Measurements from ENCODE around the gene SLF2. TPM values are rescaled to one million over a fixed set of nuclear protein-coding genes. Genes with fewer than 3 reads are reported as not detected.

Gene SLF2
- total RNA-seq, 1 experiment from 2014 or later: 50.1 TPM

DNA sequence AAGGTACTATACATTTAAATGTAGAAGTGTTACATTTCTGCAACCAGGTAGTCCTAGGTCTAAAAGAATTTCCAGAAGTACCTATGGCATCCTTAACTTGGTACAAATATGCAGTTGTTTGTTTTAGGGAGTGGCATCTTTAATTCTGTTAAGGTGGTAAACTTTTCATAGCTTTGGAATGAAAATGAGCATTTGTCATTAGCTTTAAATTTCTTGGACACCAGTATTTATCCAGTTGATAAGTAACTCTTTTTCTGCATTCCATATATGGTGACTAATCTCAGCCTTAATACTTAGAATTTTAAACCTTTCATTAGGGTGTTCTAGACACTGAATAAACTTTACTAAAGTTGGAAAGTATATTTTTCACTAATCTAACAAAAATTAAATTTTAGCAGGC lies 10.8 kb downstream of the SLF2 start:
- H3K9me3 ChIP-seq (replicated peaks): no peaks in the 10 kb centered on the region
- H3K36me3 ChIP-seq: peaks cover 98% of the 10 kb centered on the region
- DNase-seq (ENCODE audit: low read depth in 1 of 2, low spot score in 2 of 2): no peak
- no peak overlapping the region for H3K4me3 ChIP-seq
- H3K27me3 ChIP-seq (replicated peaks): no peaks in the 10 kb centered on the region
- H3K27ac ChIP-seq: no peak overlapping the region
- peaks cover 23% of the 10 kb centered on the region for H3K4me1 ChIP-seq (replicated peaks)

DNA sequence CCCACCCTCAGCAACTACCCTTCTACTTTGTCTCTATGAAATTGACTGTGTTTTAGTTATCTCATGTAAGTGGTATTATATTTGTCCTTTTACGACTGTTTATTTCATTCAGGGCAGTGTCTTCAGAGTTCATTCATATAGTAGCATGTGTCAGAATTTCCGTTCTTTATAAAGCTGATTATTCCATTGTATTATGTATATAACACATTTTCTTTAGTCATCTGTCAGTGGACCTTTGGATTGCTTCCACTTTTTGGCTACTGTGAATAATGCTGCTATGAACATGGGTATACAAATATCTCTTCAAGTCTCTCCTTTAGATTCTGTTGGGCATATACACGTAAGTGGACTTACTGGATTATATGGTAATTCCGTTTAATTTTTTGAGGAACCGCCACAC lies 14.5 kb downstream of the SLF2 start:
- DNase-seq (ENCODE audit: low read depth in 1 of 2, low spot score in 2 of 2): no peak
- H3K9me3 ChIP-seq (replicated peaks): no peaks in the 10 kb centered on the region
- H3K27me3 ChIP-seq (replicated peaks): no peaks in the 10 kb centered on the region
- peaks cover 31% of the 10 kb centered on the region for H3K4me1 ChIP-seq (replicated peaks)
- H3K27ac ChIP-seq: 0 out of 2 replicates have a peak overlapping the region, but pooled peaks have one; percentile 8
- peaks cover 99% of the 10 kb centered on the region for H3K36me3 ChIP-seq
- no peak overlapping the region for H3K4me3 ChIP-seq

DNA sequence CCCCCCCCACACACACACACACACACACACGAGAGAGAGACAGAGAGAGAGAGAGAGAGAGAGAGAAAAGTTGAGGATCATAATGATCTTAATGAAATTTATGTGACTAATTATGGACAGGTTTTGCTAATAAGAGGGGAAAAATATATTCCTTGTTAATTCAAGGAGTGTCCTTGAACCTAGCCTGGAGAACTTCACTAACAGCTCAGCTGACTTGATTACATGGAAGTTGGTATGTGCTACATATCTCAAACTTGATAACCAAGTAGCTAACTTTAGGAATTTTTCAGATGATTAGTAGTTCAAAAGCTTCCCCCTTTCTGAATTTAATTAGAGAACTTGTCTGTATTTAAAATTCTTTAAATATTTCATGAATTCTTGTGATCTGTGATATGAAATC lies 15.3 kb downstream of the SLF2 start:
- H3K9me3 ChIP-seq (replicated peaks): no peaks in the 10 kb centered on the region
- H3K27ac ChIP-seq: no peak overlapping the region
- no peak overlapping the region for H3K4me3 ChIP-seq
- H3K27me3 ChIP-seq (replicated peaks): no peaks in the 10 kb centered on the region
- no peak for DNase-seq (ENCODE audit: low read depth in 1 of 2, low spot score in 2 of 2)
- peaks cover 99% of the 10 kb centered on the region for H3K36me3 ChIP-seq
- peaks cover 30% of the 10 kb centered on the region for H3K4me1 ChIP-seq (replicated peaks)

DNA sequence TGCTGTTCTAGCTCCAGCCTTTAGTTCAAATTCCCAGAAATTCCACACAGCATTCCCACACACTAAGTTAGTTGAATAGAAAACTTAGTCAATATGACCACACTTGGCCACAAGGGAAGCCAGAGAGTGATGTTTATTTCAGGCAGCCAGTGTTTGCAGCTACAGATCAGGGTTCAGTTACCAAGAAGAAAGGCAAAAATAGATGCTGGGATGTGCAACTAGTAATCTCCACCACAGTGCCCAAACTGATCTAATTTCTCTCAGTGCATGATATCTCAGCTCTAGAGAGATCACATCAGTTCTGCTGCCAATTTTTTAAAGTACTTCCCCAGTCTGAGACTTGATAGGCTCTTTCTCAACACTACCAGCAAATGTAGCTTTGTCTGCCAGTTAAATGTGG lies 17.6 kb downstream of the SLF2 start:
- no peaks in the 10 kb centered on the region for H3K27me3 ChIP-seq (replicated peaks)
- H3K4me3 ChIP-seq: no peak overlapping the region
- peaks cover 26% of the 10 kb centered on the region for H3K4me1 ChIP-seq (replicated peaks)
- peaks cover 98% of the 10 kb centered on the region for H3K36me3 ChIP-seq
- H3K27ac ChIP-seq: no peak overlapping the region
- H3K9me3 ChIP-seq (replicated peaks): no peaks in the 10 kb centered on the region
- no peak for DNase-seq (ENCODE audit: low read depth in 1 of 2, low spot score in 2 of 2)

DNA sequence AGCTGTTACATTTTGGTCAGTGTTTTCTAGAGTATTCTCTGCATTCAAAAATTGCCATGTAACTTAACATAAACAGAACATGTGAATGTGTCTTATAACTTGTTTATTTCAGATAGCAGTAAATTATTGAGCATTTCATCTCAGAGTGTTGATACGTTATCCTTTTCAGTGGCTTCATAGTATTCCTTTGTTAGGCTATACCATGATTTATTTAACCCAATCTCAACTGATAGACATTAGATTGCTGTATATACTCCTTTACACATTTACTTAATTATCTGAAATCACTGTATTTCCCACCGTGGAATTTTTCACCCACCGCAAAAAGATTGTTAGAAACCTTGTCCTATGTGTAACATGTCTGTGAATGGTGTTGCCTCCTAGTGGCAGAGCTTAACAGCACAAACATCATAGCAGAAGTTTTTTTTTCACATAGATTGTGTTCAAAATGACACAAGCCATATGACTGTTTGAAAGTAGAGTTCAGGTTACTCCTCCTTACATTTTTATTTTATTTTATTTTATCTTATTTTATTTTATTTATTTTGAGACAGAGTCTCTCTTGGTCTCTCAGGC lies 21.4 kb downstream of the SLF2 start:
- Histone ChIP-seq H3K27ac (no peak overlapping the region), H3K27me3 (replicated peaks) (no peaks in the 10 kb centered on the region), H3K4me1 (replicated peaks) (peaks cover 12% of the 10 kb centered on the region), H3K36me3 (peaks cover 95% of the 10 kb centered on the region), H3K4me3 (no peak overlapping the region), H3K9me3 (replicated peaks) (no peaks in the 10 kb centered on the region)
- DNase-seq (ENCODE audit: low read depth in 1 of 2, low spot score in 2 of 2): no peak

DNA sequence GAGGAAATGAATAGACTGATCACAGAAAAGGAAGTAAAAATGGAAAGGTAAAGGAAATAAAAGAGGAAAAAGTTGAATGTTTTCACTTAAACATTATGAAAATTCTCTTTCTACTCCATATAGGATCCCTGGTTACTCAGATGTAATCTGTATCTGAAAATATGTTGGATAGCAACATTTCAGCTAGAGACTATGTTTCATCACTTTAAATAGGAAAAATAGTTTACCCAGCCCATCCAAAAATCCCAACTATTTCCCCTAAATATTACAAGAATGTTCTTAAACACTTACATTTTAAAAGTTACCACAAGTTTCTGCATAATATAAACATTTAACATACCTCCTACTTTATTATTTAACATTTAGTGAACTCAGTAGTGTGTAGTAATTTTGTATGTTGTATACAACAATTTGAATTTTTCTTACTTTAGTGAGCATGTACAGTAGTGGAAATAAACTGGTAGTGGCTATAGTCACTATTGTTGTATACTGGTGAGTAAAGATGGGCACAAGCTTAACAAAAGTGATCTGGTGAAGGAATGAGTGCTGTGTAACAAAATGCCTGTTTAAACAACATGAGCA lies 27.1 kb downstream of the SLF2 start:
- Histone ChIP-seq H3K36me3 (peaks cover 90% of the 10 kb centered on the region), H3K4me1 (replicated peaks) (peaks cover 17% of the 10 kb centered on the region), H3K27ac (peak overlapping the region; percentile 65), H3K4me3 (no peak overlapping the region), H3K27me3 (replicated peaks) (no peaks in the 10 kb centered on the region), H3K9me3 (replicated peaks) (no peaks in the 10 kb centered on the region)
- peak in 1 of 2 experiments; percentile 62 for DNase-seq (ENCODE audit: low read depth in 1 of 2, low spot score in 2 of 2)

DNA sequence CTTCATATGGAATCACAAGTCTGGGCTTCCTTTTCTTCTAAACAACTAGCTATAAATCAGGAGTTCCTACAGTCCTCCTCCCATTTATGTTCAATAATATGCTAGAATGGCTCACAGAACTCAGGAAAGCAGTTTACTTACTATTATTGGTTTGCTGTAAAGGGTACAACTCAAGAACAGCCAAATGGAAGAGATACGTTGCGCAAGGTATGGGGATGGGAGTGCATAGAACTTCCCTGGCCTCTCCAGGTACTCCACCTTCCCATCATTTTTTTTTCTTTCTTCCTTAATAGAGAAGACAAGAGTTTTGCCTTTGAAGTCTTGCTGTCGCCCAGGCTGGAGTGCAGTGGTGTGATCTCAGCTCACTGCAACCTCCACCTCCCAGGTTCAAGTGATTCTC lies 29.5 kb downstream of the SLF2 start:
- Histone ChIP-seq H3K27ac (no peak overlapping the region), H3K4me1 (replicated peaks) (peaks cover 17% of the 10 kb centered on the region), H3K27me3 (replicated peaks) (no peaks in the 10 kb centered on the region), H3K9me3 (replicated peaks) (no peaks in the 10 kb centered on the region), H3K4me3 (no peak overlapping the region), H3K36me3 (peaks cover 94% of the 10 kb centered on the region)
- no peak for DNase-seq (ENCODE audit: low read depth in 1 of 2, low spot score in 2 of 2)

DNA sequence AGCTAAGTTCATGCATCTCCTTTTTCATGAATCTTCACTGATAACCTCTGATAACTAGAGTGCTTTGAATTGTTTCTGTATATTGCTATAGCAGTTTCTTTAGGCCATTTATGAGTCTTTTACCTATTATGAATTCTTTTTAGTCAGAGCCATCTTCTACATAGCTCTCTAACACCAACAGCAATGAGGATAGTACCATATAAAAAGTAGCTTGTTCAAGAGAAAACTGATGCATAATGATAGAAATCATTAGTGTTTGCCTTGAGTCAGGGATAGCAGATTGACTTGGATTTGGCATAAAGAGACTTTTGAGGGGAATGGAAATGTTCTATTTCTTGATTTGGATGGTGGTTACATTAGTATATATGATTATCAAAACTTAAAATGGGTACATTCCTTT lies 30.7 kb downstream of the SLF2 start:
- no peaks in the 10 kb centered on the region for H3K27me3 ChIP-seq (replicated peaks)
- no peak overlapping the region for H3K27ac ChIP-seq
- no peak for DNase-seq (ENCODE audit: low read depth in 1 of 2, low spot score in 2 of 2)
- peaks cover 17% of the 10 kb centered on the region for H3K4me1 ChIP-seq (replicated peaks)
- no peak overlapping the region for H3K4me3 ChIP-seq
- peaks cover 94% of the 10 kb centered on the region for H3K36me3 ChIP-seq
- no peaks in the 10 kb centered on the region for H3K9me3 ChIP-seq (replicated peaks)

DNA sequence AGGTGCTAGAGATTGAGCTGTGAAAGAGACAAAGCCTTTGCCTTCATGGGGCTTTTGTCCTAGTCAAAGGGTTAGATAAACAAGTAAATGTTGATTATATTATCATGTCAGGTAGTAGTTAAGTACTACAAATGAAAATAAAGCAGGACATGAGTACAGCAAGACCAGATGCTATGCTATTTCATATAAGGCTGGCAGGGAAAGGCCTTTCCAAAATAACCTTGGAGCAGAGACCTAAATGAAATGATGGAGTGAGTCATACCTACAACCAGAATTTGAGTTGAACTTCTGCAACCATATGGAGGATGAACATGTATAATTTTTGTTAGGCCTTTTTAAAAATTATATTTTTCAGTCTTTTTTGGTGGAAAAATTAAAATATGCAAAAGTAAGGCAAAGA lies 33.0 kb downstream of the SLF2 start:
- no peak for DNase-seq (ENCODE audit: low read depth in 1 of 2, low spot score in 2 of 2)

DNA sequence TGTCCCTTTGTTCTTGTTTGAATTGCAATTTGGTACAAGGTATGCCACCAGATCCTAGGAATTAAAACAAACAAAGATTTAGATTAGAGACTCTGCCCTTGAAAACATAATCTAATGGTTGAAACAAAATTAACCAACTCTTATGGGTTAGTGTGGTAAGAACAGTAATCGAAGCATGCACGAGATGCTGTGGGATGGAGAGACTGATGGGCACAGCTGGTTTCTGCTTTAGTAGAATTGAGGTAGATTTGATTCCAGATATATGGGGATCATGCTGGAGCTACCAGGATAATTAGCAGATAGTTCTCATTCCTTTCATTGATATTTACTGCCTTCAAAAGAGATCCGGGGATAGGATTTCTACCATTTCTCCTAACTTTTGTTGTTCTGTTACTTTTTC lies 36.2 kb downstream of the SLF2 start:
- no peaks in the 10 kb centered on the region for H3K9me3 ChIP-seq (replicated peaks)
- H3K4me3 ChIP-seq: no peak overlapping the region
- DNase-seq (ENCODE audit: low read depth in 1 of 2, low spot score in 2 of 2): no peak
- no peaks in the 10 kb centered on the region for H3K4me1 ChIP-seq (replicated peaks)
- H3K27me3 ChIP-seq (replicated peaks): no peaks in the 10 kb centered on the region
- H3K36me3 ChIP-seq: peaks cover 96% of the 10 kb centered on the region
- no peak overlapping the region for H3K27ac ChIP-seq

More for the DNA sequence above, 33.0 kb downstream of the SLF2 start:
- H3K36me3 ChIP-seq: peaks cover 98% of the 10 kb centered on the region
- no peaks in the 10 kb centered on the region for H3K27me3 ChIP-seq (replicated peaks)
- H3K9me3 ChIP-seq (replicated peaks): no peaks in the 10 kb centered on the region
- H3K4me3 ChIP-seq: no peak overlapping the region
- no peak overlapping the region for H3K27ac ChIP-seq
- H3K4me1 ChIP-seq (replicated peaks): no peaks in the 10 kb centered on the region

DNA sequence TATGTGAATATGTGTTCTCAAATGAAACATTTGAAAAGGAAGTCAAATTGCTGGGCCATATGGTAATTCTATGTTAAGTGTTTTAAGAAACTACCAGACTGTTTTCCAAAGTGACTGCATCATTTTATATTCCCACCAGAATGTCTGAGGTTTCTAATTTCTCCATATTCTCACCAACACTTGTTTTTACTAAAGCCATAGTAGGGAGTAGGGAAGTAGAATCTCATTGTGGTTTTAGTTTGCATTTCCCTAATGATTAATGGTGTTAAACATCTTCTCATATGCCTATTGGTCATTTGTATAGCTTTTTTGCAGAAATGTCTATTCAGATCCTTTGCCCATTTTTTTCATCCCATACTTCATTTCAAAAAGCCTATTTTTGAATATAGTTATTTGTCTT lies 47.5 kb downstream of the SLF2 start:
- DNase-seq (ENCODE audit: low read depth in 1 of 2, low spot score in 2 of 2): no peak
- no peaks in the 10 kb centered on the region for H3K27me3 ChIP-seq (replicated peaks)
- H3K36me3 ChIP-seq: peaks cover 83% of the 10 kb centered on the region
- no peak overlapping the region for H3K27ac ChIP-seq
- H3K4me1 ChIP-seq (replicated peaks): 0 out of 2 replicates have a peak, but pooled peaks cover 3% of the 10 kb centered on the region
- no peaks in the 10 kb centered on the region for H3K9me3 ChIP-seq (replicated peaks)
- no peak overlapping the region for H3K4me3 ChIP-seq

DNA sequence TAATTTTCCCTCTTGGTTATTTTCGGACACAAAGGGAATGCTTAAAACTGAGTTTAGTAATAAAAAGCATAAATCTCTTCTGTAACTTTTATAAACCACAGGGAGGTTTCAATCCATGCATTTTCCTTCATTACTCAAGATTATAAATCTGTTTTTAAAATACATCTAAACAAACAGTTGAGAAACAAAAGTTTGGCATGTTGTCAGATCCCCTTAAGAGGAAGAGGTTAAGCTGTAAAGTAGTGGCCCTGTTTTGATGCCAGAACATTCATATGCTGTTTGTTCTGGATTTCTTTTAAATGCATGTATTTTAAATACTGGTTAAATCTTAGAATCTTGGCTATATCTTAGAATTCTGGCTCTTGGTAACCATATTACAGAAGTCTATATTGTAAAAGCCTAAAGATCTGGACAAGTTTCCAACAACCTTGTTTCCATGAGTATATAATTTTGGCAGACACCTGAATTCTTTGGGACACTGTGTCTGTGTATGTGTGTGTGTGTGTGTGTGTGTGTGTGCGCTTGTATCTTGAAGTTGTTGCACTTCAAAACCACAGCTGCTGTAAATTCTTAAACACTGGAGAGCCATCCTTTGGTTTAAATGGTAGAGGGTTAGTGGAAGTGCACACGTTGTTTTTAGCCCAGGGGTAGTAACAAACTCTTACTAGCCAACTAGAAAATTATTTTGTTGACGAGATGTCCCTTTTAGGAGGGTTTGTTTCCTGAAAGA lies 49.8 kb downstream of the SLF2 start:
- Histone ChIP-seq H3K36me3 (peaks cover 80% of the 10 kb centered on the region), H3K9me3 (replicated peaks) (no peaks in the 10 kb centered on the region), H3K27ac (no peak overlapping the region), H3K4me1 (replicated peaks) (0 out of 2 replicates have a peak, but pooled peaks cover 2% of the 10 kb centered on the region), H3K4me3 (no peak overlapping the region), H3K27me3 (replicated peaks) (no peaks in the 10 kb centered on the region)
- no peak for DNase-seq (ENCODE audit: low read depth in 1 of 2, low spot score in 2 of 2)

DNA sequence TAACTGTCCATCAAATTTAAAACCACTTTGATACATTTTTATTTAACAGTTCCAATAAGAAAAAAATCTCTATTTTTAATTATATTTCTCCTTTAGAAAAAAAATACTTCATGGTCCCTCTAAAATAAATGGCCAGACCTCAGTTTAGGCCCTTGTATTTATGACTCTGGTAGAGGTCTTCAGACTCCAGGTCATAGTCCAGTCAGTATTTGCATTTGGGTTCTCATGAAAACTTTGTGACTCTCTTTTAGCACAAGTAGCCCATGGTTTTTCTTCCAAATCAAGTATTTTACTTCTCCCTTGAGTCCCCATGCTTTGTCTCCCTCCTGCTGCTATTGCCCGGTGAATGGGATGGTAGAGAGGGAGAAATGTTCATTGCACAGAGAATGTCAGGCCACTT lies 51.1 kb downstream of the SLF2 start:
- no peaks in the 10 kb centered on the region for H3K9me3 ChIP-seq (replicated peaks)
- peaks cover 70% of the 10 kb centered on the region for H3K36me3 ChIP-seq

DNA sequence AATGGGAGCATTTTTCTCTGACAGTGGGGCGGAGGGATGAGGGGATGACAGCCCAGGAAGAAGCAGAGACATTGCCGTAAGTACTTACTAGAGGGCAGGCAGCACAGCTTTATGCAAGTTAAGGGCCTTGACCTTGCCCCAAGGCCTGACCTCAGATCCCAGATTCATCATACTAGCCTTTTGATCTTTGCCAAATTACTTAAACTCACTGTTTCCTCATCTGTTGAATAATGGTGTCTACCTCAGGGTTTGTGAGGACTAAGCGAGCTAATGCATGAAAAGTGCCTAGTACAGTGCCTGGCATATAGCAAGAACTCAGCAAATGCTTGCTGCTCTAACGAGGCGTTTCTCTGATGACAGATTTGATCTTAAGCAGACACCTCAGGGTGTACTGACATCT lies 53.1 kb downstream of the SLF2 start:
- no peak for DNase-seq (ENCODE audit: low read depth in 1 of 2, low spot score in 2 of 2)
- Histone ChIP-seq H3K27ac (no peak overlapping the region), H3K36me3 (peaks cover 53% of the 10 kb centered on the region), H3K9me3 (replicated peaks) (no peaks in the 10 kb centered on the region), H3K4me1 (replicated peaks) (peaks cover 11% of the 10 kb centered on the region), H3K4me3 (no peak overlapping the region), H3K27me3 (replicated peaks) (no peaks in the 10 kb centered on the region)

More for the DNA sequence above, 51.1 kb downstream of the SLF2 start:
- Histone ChIP-seq H3K4me3 (no peak overlapping the region), H3K27me3 (replicated peaks) (no peaks in the 10 kb centered on the region), H3K27ac (no peak overlapping the region), H3K4me1 (replicated peaks) (peaks cover 2% of the 10 kb centered on the region)
- no peak for DNase-seq (ENCODE audit: low read depth in 1 of 2, low spot score in 2 of 2)
